A549 (cell line): Measurements from ENCODE around the gene BAG3.

Experiments
- JUNB ChIP-seq: fragments of >200 bp; sonication (Bioruptor Twin); formaldehyde crosslinking; IDR thresholded peaks from 2 replicates; pipeline ENCODE4 v1.6.1; 2016
- POLR2A ChIP-seq: IDR thresholded peaks from 2 replicates; pipeline ENCODE4 v1.6.1; 2012; ENCODE audit warnings: mild to moderate bottlenecking, low read length
- TP53 ChIP-seq: fragments of 250-450 bp; sonication (Bioruptor Pico); IDR thresholded peaks from 2 replicates; pipeline ENCODE4 v1.5.0; 2021; ENCODE audit warnings: mild to moderate bottlenecking, moderate library complexity
- TF ChIP-seq, protein P1 (sequence below): IDR thresholded peaks from 2 replicates; pipeline ENCODE4 v1.6.1; 2012; ENCODE audit warnings: low read depth, borderline replicate concordance

- TF ChIP-seq POLR2A (no peak), JUNB (no peak), TP53 (no peak)
- TF ChIP-seq, protein P1, sequence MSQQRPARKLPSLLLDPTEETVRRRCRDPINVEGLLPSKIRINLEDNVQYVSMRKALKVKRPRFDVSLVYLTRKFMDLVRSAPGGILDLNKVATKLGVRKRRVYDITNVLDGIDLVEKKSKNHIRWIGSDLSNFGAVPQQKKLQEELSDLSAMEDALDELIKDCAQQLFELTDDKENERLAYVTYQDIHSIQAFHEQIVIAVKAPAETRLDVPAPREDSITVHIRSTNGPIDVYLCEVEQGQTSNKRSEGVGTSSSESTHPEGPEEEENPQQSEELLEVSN = no peak
Observed at GRCh38 chr10:119608316-119609155, 42.6 kb upstream of the BAG3 start.
